Vagina (tissue), 2 donors: Measurements from ENCODE around the gene OR5D18.
"Not testable (repeated sequence)": the region's sequence is repeated elsewhere in the genome, so short reads cannot be mapped to it uniquely, and the experiment has no call there.

Experiments used
- POLR2A ChIP-seq, 2 donors: fragments of 450-650 bp; IDR thresholded peaks; one replicate each; pipeline ENCODE4 v1.6.1; 2017; ENCODE audit warnings: antibody characterized with exemption in 2 of 2, mild to moderate bottlenecking in 2 of 2, moderate library complexity in 2 of 2
- POLR2AphosphoS5 ChIP-seq, 2 donors: sonication (generic); formaldehyde crosslinking; IDR thresholded peaks; one replicate each; pipeline ENCODE4 v1.9.0; 2017; ENCODE audit warnings: antibody characterized with exemption in 2 of 2, mild to moderate bottlenecking in 2 of 2, low read depth in 1 of 2; ENCODE audit not compliant: insufficient read depth in 1 of 2
- TF ChIP-seq, protein P1 (sequence below), 3 experiments: fragments of 450-650 bp in 2 of 3; fragments of 200-600 bp in 1 of 3; sonication (generic) in 1 of 3; IDR thresholded peaks; one replicate each; pipeline ENCODE4 v1.5.1; 2017 to 2019; ENCODE audit warnings: antibody characterized with exemption in 3 of 3, mild to moderate bottlenecking in 2 of 3, moderate library complexity in 2 of 3

DNA sequence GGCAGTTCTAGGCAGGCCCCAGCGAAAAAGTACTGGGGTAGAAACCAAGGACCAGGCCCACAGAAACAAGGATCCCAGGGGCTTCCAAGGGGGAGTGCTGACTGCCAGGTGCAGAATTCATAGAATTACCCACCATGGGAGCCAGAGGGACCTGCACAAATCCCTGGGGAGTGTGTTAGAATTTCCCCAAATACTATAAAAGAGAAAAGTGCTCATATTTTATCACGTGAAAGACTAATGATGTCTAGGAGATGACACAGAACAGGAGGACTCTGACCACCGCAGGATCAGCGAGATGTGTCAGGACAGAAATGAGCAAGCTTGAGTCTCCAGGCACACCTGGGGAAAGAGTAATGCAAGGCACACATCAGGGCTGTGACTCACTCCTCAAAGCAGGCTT is 47.9 kb downstream of the OR5D18 start:
- TF ChIP-seq POLR2A (IDR thresholded peaks at IDR 0.05); POLR2AphosphoS5 (IDR thresholded peaks at IDR 0.05; ENCODE audit: insufficient read depth in 1 of 2, low read depth in 1 of 2): not testable (repeated sequence)
- TF ChIP-seq, protein P1, sequence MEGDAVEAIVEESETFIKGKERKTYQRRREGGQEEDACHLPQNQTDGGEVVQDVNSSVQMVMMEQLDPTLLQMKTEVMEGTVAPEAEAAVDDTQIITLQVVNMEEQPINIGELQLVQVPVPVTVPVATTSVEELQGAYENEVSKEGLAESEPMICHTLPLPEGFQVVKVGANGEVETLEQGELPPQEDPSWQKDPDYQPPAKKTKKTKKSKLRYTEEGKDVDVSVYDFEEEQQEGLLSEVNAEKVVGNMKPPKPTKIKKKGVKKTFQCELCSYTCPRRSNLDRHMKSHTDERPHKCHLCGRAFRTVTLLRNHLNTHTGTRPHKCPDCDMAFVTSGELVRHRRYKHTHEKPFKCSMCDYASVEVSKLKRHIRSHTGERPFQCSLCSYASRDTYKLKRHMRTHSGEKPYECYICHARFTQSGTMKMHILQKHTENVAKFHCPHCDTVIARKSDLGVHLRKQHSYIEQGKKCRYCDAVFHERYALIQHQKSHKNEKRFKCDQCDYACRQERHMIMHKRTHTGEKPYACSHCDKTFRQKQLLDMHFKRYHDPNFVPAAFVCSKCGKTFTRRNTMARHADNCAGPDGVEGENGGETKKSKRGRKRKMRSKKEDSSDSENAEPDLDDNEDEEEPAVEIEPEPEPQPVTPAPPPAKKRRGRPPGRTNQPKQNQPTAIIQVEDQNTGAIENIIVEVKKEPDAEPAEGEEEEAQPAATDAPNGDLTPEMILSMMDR (IDR thresholded peaks at IDR 0.05): not testable (repeated sequence)
